Activated CD4-positive, alpha-beta T cell treated with anti-CD3 and anti-CD28 coated beads, Interleukin-2, amount 50 U/mL, for 1 hour (primary cell): ENCODE data around the gene MYBBP1A.
"Not testable (repeated sequence)": the region's sequence is repeated elsewhere in the genome, so short reads cannot be mapped to it uniquely, and the experiment has no call there.

Experiments
- DNase-seq: peaks from one replicate; pipeline ENCODE4 v3.0.0-alpha.2; 2020

MYBBP1A gene

GRCh38 chr17:4554997-4555799 lies at the start of gene MYBBP1A:
TSS of gene MYBBP1A (minus strand) at chr17:4555384. CDS start at chr17:4555324, 60 bp downstream.
- peak; percentile 97 for DNase-seq

GRCh38 chr17:4604736-4605135 lies 49.6 kb upstream of the MYBBP1A start:
- DNase-seq, result not testable (repeated sequence)

GRCh38 chr17:4604111-4604644 lies 49.0 kb upstream of the MYBBP1A start:
- DNase-seq, result no peak

GRCh38 chr17:4602041-4602440 lies 46.9 kb upstream of the MYBBP1A start:
- no peak for DNase-seq

- no peak for DNase-seq
Observed at GRCh38 chr17:4601326-4601725, 46.1 kb upstream of the MYBBP1A start.

- no peak for DNase-seq
Observed at GRCh38 chr17:4600563-4600962, 45.4 kb upstream of the MYBBP1A start.

- no peak for DNase-seq
Observed at GRCh38 chr17:4599505-4600281, 44.5 kb upstream of the MYBBP1A start.

- no peak for DNase-seq
Observed at GRCh38 chr17:4598776-4599504, 43.8 kb upstream of the MYBBP1A start.

- no peak for DNase-seq
Observed at GRCh38 chr17:4597975-4598374, 42.8 kb upstream of the MYBBP1A start.

- DNase-seq, result no peak
Observed at GRCh38 chr17:4596636-4597380, 41.6 kb upstream of the MYBBP1A start.

- DNase-seq, result not testable (repeated sequence)
Observed at GRCh38 chr17:4595685-4596342, 40.6 kb upstream of the MYBBP1A start.

GRCh38 chr17:4594931-4595684 lies 39.9 kb upstream of the MYBBP1A start:
- DNase-seq, result peak; percentile 26

- no peak for DNase-seq
Observed at GRCh38 chr17:4594406-4594805, 39.2 kb upstream of the MYBBP1A start.

GRCh38 chr17:4593021-4593421 lies 37.8 kb upstream of the MYBBP1A start:
- no peak for DNase-seq

- DNase-seq, result no peak
Observed at GRCh38 chr17:4592240-4593005, 37.2 kb upstream of the MYBBP1A start.

- DNase-seq, result no peak
Observed at GRCh38 chr17:4591529-4591928, 36.3 kb upstream of the MYBBP1A start.

- DNase-seq, result no peak
Observed at GRCh38 chr17:4590981-4591453, 35.8 kb upstream of the MYBBP1A start.

GRCh38 chr17:4590042-4590441 lies 34.9 kb upstream of the MYBBP1A start:
- DNase-seq, result not testable (repeated sequence)

- DNase-seq, result no peak
Observed at GRCh38 chr17:4588898-4589625, 33.9 kb upstream of the MYBBP1A start.
